Iris pigment epithelial cell (primary cell): Measurements from ENCODE around the gene BAHCC1.
A peak's percentile ranks its signal among the peaks of the same experiment; 100 is the strongest.

Experiments
- DNase-seq: peaks from one replicate; pipeline ENCODE4 v3.0.0-alpha.2; 2011; ENCODE audit warnings: low read depth

The BAHCC1 gene

GRCh38 chr17:81386646-81387099 is 8.6 kb upstream of the BAHCC1 start:
- DNase-seq: no peak

- peak; percentile 44 for DNase-seq
Measured at GRCh38 chr17:81387100-81388090, 7.9 kb upstream of the BAHCC1 start.

- DNase-seq: no peak
Measured at GRCh38 chr17:81388091-81388611, 7.1 kb upstream of the BAHCC1 start.

GRCh38 chr17:81388612-81389367 is 6.5 kb upstream of the BAHCC1 start:
- DNase-seq: no peak

GRCh38 chr17:81389585-81389984 is 5.7 kb upstream of the BAHCC1 start:
- DNase-seq: no peak

GRCh38 chr17:81390029-81390872 is 5.0 kb upstream of the BAHCC1 start:
- DNase-seq: no peak

- DNase-seq: no peak
Measured at GRCh38 chr17:81390873-81391255, 4.4 kb upstream of the BAHCC1 start.

GRCh38 chr17:81391293-81391935 is 3.8 kb upstream of the BAHCC1 start:
- DNase-seq: no peak

GRCh38 chr17:81391936-81392908 is 3.0 kb upstream of the BAHCC1 start:
- DNase-seq: peak; percentile 73

- no peak for DNase-seq
Measured at GRCh38 chr17:81392909-81393654, 2.2 kb upstream of the BAHCC1 start.

GRCh38 chr17:81393684-81394376 is 1.4 kb upstream of the BAHCC1 start:
- peak; percentile 99 for DNase-seq

- no peak for DNase-seq
Measured at GRCh38 chr17:81394377-81394920, 808 bp upstream of the BAHCC1 start.

GRCh38 chr17:81395600-81396277 is 482 bp downstream of the BAHCC1 start:
- no peak for DNase-seq

GRCh38 chr17:81396278-81396721 is 1.0 kb downstream of the BAHCC1 start:
- DNase-seq: no peak

- peak; percentile 53 for DNase-seq
Measured at GRCh38 chr17:81396722-81397313, 1.6 kb downstream of the BAHCC1 start.

- DNase-seq: peak; percentile 73
Measured at GRCh38 chr17:81397314-81398175, 2.3 kb downstream of the BAHCC1 start.
